HCT116 (cell line): ENCODE data around the gene FCRL3. TPM values are rescaled to one million over a fixed set of nuclear protein-coding genes. Genes with fewer than 3 reads are reported as not detected.

Source experiments
- ATAC-seq: fragments of 200-7000 bp; cut with Tn5 transposase; 2 replicates; pipeline ENCODE4 v1.9.1; 2020; ENCODE audit warnings: mild to moderate bottlenecking, moderate library complexity
- BruUV-seq: library from RNA; stranded (reverse); fragments of 400-500 nt; replicated peaks from 2 replicates; lab custom pipeline; 2021; lab: Mats Ljungman, UMichigan
- CTCF ChIA-PET: fragments of 300-600 bp; sonication (Branson Sonifier 250); formaldehyde crosslinking; loops from one replicate; lab custom pipeline; 2021; ENCODE audit warnings: antibody characterized with exemption; lab: Charles Lee
- POLR2A ChIA-PET: fragments of 300-600, 350-600 bp; sonication (Branson Sonifier 250); formaldehyde crosslinking; loops from one replicate; lab custom pipeline; 2021; ENCODE audit warnings: antibody characterized with exemption; lab: Charles Lee
- RAD21 ChIA-PET, 2 experiments: fragments of 300-600 bp; sonication (Branson Sonifier 250); formaldehyde crosslinking; loops; one replicate each; lab custom pipeline; 2023; ENCODE audit warnings: low total read pairs in 2 of 2; ENCODE audit not compliant: uncharacterized antibody in 2 of 2, unreplicated experiment in 2 of 2, low non-redundant PET in 1 of 2; lab: Charles Lee
- DNase-seq: peaks from one replicate; pipeline ENCODE4 v3.0.0-alpha.2; 2010; ENCODE audit warnings: low read depth, low spot score
- H2AFZ ChIP-seq: fragments of 200-600 bp; shearing (Covaris generic), sonication (generic); 2 replicates; pipeline ENCODE4 v1.6.1; 2017; ENCODE audit warnings: low read depth, mixed run types, mixed read lengths, antibody characterized with exemption, low read length; ENCODE audit not compliant: poor library complexity, severe bottlenecking
- H3K27ac ChIP-seq: 2 replicates; pipeline ENCODE4 v1.5.1; 2012; ENCODE audit warnings: low read depth, low read length
- H3K27me3 ChIP-seq: fragments of 200-600 bp; sonication (generic); 2 replicates; pipeline ENCODE4 v1.6.1; 2016; ENCODE audit warnings: mixed run types, low read length, mixed read lengths; ENCODE audit not compliant: insufficient read depth
- H3K36me3 ChIP-seq, 2 experiments: fragments of 200-500 bp in 1 of 2; fragments of 200-600 bp in 1 of 2; sonication (Bioruptor generic) in 1 of 2; sonication (generic) in 1 of 2; 2 replicates each; pipeline versions ENCODE4 v1.5.1 to v1.6.1; 2014 to 2016; ENCODE audit warnings: low read length in 2 of 2, inconsistent platforms in 1 of 2, mixed read lengths in 1 of 2, mixed run types in 1 of 2; ENCODE audit not compliant: insufficient read depth in 2 of 2, control insufficient read depth in 1 of 2
- H3K4me1 ChIP-seq, 2 experiments: fragments of 200-600 bp in 1 of 2; sonication (generic) in 1 of 2; 2 replicates each; pipeline versions ENCODE4 v1.5.1 to v1.6.1; 2012 to 2017; ENCODE audit warnings: low read length in 2 of 2, inconsistent platforms in 1 of 2, mild to moderate bottlenecking in 1 of 2, mixed read lengths in 1 of 2, mixed run types in 1 of 2, moderate library complexity in 1 of 2; ENCODE audit not compliant: insufficient read depth in 2 of 2, control insufficient read depth in 1 of 2
- H3K4me2 ChIP-seq: fragments of 200-600 bp; sonication (generic); 2 replicates; pipeline ENCODE4 v1.6.1; 2017; ENCODE audit warnings: mixed run types, low read length, mixed read lengths
- H3K4me3 ChIP-seq, 2 experiments: fragments of 200-600 bp in 1 of 2; sonication (generic) in 1 of 2; replicated peaks in 1 of 2; 2 replicates each; pipeline ENCODE4 v1.5.1; 2011 to 2016; ENCODE audit warnings: low read length in 2 of 2, control low read depth in 1 of 2, low read depth in 1 of 2, mild to moderate bottlenecking in 1 of 2, mixed read lengths in 1 of 2, mixed run types in 1 of 2
- H3K79me2 ChIP-seq: fragments of 200-600 bp; sonication (generic); 2 replicates; pipeline ENCODE4 v1.6.1; 2017; ENCODE audit warnings: mild to moderate bottlenecking, mixed run types, low read length, moderate library complexity, mixed read lengths; ENCODE audit not compliant: insufficient read depth
- H3K9ac ChIP-seq: fragments of 200-600 bp; sonication (generic); 2 replicates; pipeline ENCODE4 v1.6.1; 2016; ENCODE audit warnings: low read length, mixed read lengths
- H3K9me2 ChIP-seq: fragments of 200-600 bp; sonication (generic), shearing (Covaris generic); 2 replicates; pipeline ENCODE4 v1.6.1; 2017; ENCODE audit warnings: mixed run types, mild to moderate bottlenecking, moderate library complexity; ENCODE audit not compliant: insufficient read depth
- H3K9me3 ChIP-seq, 2 experiments: fragments of 200-500 bp in 1 of 2; fragments of 200-600 bp in 1 of 2; sonication (Bioruptor generic) in 1 of 2; sonication (generic) in 1 of 2; 2 replicates each; pipeline ENCODE4 v1.6.1; 2014 to 2017; ENCODE audit warnings: low read length in 2 of 2, mixed read lengths in 2 of 2, inconsistent platforms in 1 of 2, low read depth in 1 of 2, mild to moderate bottlenecking in 1 of 2, mixed run types in 1 of 2, moderate library complexity in 1 of 2; ENCODE audit not compliant: control insufficient read depth in 1 of 2, insufficient read depth in 1 of 2
- H4K20me1 ChIP-seq: fragments of 200-600 bp; sonication (generic), shearing (Covaris generic); 2 replicates; pipeline ENCODE4 v1.6.1; 2017; ENCODE audit warnings: mixed run types, mild to moderate bottlenecking, moderate library complexity; ENCODE audit not compliant: insufficient read depth
- CEBPB ChIP-seq: IDR thresholded peaks from 2 replicates; pipeline ENCODE4 v1.6.1; 2012; ENCODE audit warnings: low read depth
- EGR1 ChIP-seq: IDR thresholded peaks from 2 replicates; pipeline ENCODE4 v1.6.1; 2012; ENCODE audit warnings: low read depth
- ELF1 ChIP-seq: IDR thresholded peaks from 2 replicates; pipeline ENCODE4 v1.6.1; 2012; ENCODE audit warnings: low read depth, borderline replicate concordance
- EZH2 ChIP-seq: fragments of 200-600 bp; sonication (generic); IDR thresholded peaks from 2 replicates; pipeline ENCODE4 v1.6.1; 2017; ENCODE audit warnings: antibody characterized with exemption, mixed run types
- FOSL1 ChIP-seq: IDR thresholded peaks from 2 replicates; pipeline ENCODE4 v1.6.1; 2012; ENCODE audit warnings: low read depth
- JUND ChIP-seq: IDR thresholded peaks from 2 replicates; pipeline ENCODE4 v1.6.1; 2012
- POLR2AphosphoS5 ChIP-seq: IDR thresholded peaks from 2 replicates; pipeline ENCODE4 v1.6.1; 2011; ENCODE audit warnings: mild to moderate bottlenecking, low read depth, low read length, moderate library complexity
- RAD21 ChIP-seq: IDR thresholded peaks from 2 replicates; pipeline ENCODE4 v1.6.1; 2012; ENCODE audit warnings: low read depth, mild to moderate bottlenecking
- SRF ChIP-seq: IDR thresholded peaks from 2 replicates; pipeline ENCODE4 v1.6.1; 2012; ENCODE audit warnings: low read depth
- ZFX ChIP-seq: fragments of 450-650 bp; IDR thresholded peaks from 2 replicates; pipeline ENCODE4 v1.6.1; 2017
- ZNF274 ChIP-seq: fragments of 200-500 bp; sonication (Bioruptor generic); IDR thresholded peaks from 2 replicates; pipeline ENCODE4 v1.6.1; 2014; ENCODE audit warnings: mild to moderate bottlenecking, low read depth, low read length, inconsistent platforms
- intact Hi-C: fragments of 100-400 bp; cut with micrococcal nuclease; formaldehyde crosslinking; loops from 2 replicates; pipeline ENCODE4 v1.10.0; 2022
- total RNA-seq: library from RNA; stranded (reverse); gene quantifications from one replicate; pipeline ENCODE4 v1.2.1, GENCODE V29; 2021; ENCODE audit not compliant: unreplicated experiment
- TF ChIP-seq, protein P1 (sequence below): IDR thresholded peaks from 2 replicates; pipeline ENCODE4 v1.6.1; 2011; ENCODE audit warnings: mild to moderate bottlenecking, low read length, moderate library complexity; ENCODE audit not compliant: insufficient replicate concordance; ENCODE audit errors: extremely low read depth
- TF ChIP-seq, protein P2 (sequence below): IDR thresholded peaks from 2 replicates; pipeline ENCODE4 v1.6.1; 2012

Gene FCRL3
- total RNA-seq, 1 experiment from 2014 or later, result not detected

DNA sequence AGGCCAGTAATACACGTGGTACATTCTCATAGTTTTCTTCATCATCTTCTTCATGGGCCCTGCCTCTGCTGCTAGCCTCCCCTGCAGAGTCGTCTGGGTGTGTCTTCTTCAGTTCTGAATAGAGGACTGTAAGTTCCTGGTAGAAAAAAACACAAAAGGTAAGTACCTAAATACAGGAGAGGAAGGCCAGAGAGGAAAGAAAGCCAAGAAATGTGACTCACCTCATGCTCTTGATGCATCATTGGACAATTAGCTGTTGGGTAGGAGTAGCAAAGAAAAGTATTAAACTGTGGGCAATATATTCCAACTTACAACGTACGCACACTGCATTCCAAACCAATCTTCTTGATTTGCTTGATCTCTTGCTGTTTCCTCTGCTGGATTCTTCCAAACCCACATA lies 21.8 kb downstream of the FCRL3 start:
- ChIA-PET RAD21 (no interaction called here), CTCF (no interaction called here), POLR2A (no interaction called here)
- Histone ChIP-seq H2AFZ (no peak overlapping the region), H3K27ac (no peak overlapping the region), H3K79me2 (no peaks in the 10 kb centered on the region), H3K9me3 (no peaks in the 10 kb centered on the region), H4K20me1 (no peaks in the 10 kb centered on the region), H3K9me2 (no peaks in the 10 kb centered on the region), H3K4me1 (no peaks in the 10 kb centered on the region), H3K27me3 (no peaks in the 10 kb centered on the region), H3K9ac (no peak overlapping the region), H3K4me3 (no peak overlapping the region), H3K4me2 (no peak overlapping the region), H3K36me3 (no peaks in the 10 kb centered on the region)
- no TSS peak for BruUV-seq
- DNase-seq (no peak), ATAC-seq (no peak)
- intact Hi-C loops, result no loop called here
- TF ChIP-seq EZH2, result no peak

DNA sequence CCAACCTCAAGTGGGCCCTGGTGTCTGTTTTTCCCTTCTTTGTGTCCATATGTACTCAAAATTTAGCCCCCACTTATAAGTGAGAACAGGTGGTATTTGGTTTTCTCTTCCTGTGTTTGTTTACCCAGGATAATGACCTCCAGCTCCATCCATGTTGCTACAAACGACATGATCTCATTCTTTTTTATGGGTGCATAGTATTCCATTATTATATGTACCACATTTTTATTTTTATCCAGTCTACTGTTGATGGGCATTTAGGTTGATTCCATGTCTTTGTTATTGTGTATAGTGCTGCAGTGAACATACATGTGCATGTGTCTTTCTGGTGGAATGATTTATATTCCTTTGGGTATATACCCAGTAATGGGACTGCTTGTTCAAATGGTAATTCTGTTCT lies 27.6 kb downstream of the FCRL3 start:
- no peaks in the 10 kb centered on the region for H3K4me1 ChIP-seq
- POLR2A ChIA-PET, result no interaction called here
- DNase-seq, result no peak
- no peak for ATAC-seq
- no peak overlapping the region for H2AFZ ChIP-seq
- no peaks in the 10 kb centered on the region for H4K20me1 ChIP-seq
- CTCF ChIA-PET, result no interaction called here
- H3K36me3 ChIP-seq, result no peaks in the 10 kb centered on the region
- no peak overlapping the region for H3K9ac ChIP-seq
- no peak overlapping the region for H3K4me3 ChIP-seq
- RAD21 ChIA-PET, result no interaction called here
- no TSS peak for BruUV-seq
- H3K27ac ChIP-seq, result no peak overlapping the region
- intact Hi-C loops, result no loop called here
- no peaks in the 10 kb centered on the region for H3K27me3 ChIP-seq
- no peaks in the 10 kb centered on the region for H3K9me2 ChIP-seq
- no peaks in the 10 kb centered on the region for H3K9me3 ChIP-seq
- H3K4me2 ChIP-seq, result no peak overlapping the region
- TF ChIP-seq FOSL1 (no peak), ZNF274 (no peak), SRF (no peak), ZFX (no peak), CEBPB (no peak), JUND (no peak), RAD21 (no peak), ELF1 (no peak), POLR2AphosphoS5 (no peak), EGR1 (no peak)
- TF ChIP-seq, protein P1, sequence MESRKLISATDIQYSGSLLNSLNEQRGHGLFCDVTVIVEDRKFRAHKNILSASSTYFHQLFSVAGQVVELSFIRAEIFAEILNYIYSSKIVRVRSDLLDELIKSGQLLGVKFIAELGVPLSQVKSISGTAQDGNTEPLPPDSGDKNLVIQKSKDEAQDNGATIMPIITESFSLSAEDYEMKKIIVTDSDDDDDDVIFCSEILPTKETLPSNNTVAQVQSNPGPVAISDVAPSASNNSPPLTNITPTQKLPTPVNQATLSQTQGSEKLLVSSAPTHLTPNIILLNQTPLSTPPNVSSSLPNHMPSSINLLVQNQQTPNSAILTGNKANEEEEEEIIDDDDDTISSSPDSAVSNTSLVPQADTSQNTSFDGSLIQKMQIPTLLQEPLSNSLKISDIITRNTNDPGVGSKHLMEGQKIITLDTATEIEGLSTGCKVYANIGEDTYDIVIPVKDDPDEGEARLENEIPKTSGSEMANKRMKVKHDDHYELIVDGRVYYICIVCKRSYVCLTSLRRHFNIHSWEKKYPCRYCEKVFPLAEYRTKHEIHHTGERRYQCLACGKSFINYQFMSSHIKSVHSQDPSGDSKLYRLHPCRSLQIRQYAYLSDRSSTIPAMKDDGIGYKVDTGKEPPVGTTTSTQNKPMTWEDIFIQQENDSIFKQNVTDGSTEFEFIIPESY, result no peak
- TF ChIP-seq, protein P2, sequence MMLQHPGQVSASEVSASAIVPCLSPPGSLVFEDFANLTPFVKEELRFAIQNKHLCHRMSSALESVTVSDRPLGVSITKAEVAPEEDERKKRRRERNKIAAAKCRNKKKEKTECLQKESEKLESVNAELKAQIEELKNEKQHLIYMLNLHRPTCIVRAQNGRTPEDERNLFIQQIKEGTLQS, result no peak
- no peaks in the 10 kb centered on the region for H3K79me2 ChIP-seq
